Measurements from ENCODE around the gene CNGA4. TPM values are rescaled to one million over a fixed set of nuclear protein-coding genes. Genes with fewer than 3 reads are reported as not detected.
"Not testable (repeated sequence)": the region's sequence is repeated elsewhere in the genome, so short reads cannot be mapped to it uniquely, and the experiment has no call there.

CNGA4 gene
- polyA plus RNA-seq, 1 donor from 2014 or later = not detected

DNA sequence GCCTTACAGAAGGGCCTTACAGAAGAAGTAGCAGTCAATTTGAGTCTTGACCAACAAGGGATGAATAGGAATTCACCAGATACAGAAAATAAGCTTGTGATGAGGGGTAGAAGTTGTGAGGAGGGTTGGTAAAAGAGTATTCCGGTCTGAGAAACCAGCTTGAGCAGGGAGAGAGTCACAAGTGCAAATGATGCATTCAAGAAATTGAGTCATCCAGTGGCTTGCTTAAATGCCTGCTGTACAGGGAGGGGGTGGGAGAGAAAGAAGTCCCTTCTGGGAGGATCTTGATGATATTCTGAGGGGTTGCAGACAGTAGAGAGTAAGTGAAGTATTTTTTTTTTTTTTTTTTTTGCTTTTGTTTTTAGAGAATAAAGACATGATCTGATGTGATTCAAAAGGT is 29.9 kb downstream of the CNGA4 start:
- Mint-ChIP-seq H3K9me3 (no peaks in the 10 kb centered on the region), H3K27me3 (peaks cover 20% of the 10 kb centered on the region), H3K4me3 (no peak overlapping the region), H3K36me3 (no peaks in the 10 kb centered on the region), H3K27ac (peak overlapping the region in 1 of 3 donors; percentile 1), H3K4me1 (no peaks in the 10 kb centered on the region)

DNA sequence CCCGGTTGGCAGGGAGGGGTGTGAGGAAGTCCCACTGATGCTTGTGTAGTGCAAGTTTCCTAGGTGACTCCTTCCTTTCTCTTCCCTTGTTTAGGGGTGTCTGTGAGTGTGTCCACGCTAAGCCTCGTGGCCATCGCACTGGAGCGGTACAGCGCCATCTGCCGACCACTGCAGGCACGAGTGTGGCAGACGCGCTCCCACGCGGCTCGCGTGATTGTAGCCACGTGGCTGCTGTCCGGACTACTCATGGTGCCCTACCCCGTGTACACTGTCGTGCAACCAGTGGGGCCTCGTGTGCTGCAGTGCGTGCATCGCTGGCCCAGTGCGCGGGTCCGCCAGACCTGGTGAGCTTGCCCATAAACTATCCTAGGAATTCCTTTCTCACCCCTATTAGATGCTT is 31.1 kb downstream of the CNGA4 start:
- no peaks in the 10 kb centered on the region for H3K9me3 Mint-ChIP-seq
- H3K36me3 Mint-ChIP-seq = no peaks in the 10 kb centered on the region
- H3K4me3 Mint-ChIP-seq = no peak overlapping the region
- H3K27me3 Mint-ChIP-seq = peaks cover 16% of the 10 kb centered on the region
- no peak overlapping the region for H3K27ac Mint-ChIP-seq
- no peaks in the 10 kb centered on the region for H3K4me1 Mint-ChIP-seq

DNA sequence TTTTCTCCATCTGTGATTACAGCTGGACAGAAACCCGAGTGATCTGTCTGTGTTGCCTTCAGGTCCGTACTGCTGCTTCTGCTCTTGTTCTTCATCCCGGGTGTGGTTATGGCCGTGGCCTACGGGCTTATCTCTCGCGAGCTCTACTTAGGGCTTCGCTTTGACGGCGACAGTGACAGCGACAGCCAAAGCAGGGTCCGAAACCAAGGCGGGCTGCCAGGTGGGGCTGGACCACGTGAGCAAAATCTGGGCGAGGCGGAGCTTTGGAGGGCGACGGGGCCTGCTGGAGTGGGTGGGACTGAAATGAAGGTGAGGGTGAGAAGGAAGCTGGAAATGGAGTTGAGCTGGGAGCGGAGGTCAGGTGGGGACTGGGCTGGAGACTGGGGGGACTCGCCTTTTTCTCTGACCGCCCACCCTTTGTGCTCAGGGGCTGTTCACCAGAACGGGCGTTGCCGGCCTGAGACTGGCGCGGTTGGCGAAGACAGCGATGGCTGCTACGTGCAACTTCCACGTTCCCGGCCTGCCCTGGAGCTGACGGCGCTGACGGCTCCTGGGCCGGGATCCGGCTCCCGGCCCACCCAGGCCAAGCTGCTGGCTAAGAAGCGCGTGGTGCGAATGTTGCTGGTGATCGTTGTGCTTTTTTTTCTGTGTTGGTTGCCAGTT is 31.8 kb downstream of the CNGA4 start:
- no peak overlapping the region for H3K4me3 Mint-ChIP-seq
- H3K36me3 Mint-ChIP-seq = no peaks in the 10 kb centered on the region
- H3K27me3 Mint-ChIP-seq = peaks cover 17% of the 10 kb centered on the region
- no peaks in the 10 kb centered on the region for H3K9me3 Mint-ChIP-seq
- H3K27ac Mint-ChIP-seq = no peak overlapping the region
- H3K4me1 Mint-ChIP-seq = no peaks in the 10 kb centered on the region

DNA sequence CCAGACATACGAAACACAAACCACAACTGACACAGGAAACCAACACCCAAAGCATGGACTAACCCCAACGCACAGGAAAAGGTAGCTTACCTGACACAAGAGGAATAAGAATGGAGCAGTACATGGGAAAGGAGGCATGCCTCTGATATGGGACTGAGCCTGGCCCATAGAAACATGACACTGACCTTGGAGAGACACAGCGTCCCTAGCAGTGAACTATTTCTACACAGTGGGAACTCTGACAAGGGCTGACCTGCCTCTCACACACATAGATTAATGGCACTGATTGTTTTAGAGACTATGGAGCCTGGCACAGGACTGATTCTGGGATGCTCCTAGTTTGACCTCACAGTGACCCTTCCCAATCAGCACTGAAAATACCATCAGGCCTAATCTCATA is 32.7 kb downstream of the CNGA4 start:
- Mint-ChIP-seq H3K9me3 (peaks cover 0 to 4% (median 3%) of the 10 kb centered on the region in 3 donors), H3K36me3 (no peaks in the 10 kb centered on the region), H3K27me3 (peaks cover 14% of the 10 kb centered on the region), H3K4me1 (no peaks in the 10 kb centered on the region), H3K4me3 (no peak overlapping the region), H3K27ac (no peak overlapping the region)

DNA sequence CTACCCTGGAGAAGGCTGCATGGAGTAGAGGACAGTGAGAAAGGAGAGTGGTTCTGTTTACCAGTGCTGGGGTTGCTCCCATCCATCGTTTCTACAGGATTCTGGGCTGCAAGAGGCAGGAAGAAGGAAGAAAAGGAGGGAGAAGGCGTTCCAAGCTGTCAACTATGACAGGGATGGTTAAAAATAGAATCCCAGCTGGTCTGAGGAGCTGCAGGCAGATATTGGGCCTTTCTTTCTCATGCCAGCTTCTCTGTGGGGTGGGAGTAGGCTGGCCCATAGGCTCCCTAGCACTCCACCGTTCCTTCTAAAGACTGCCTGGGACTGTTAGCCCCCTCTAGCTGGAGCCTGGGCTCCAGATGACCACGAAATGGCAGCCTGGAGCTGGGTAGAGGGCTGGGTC is 34.3 kb downstream of the CNGA4 start:
- Mint-ChIP-seq H3K27me3 (peaks cover 21% of the 10 kb centered on the region), H3K9me3 (peaks cover 0 to 11% (median 5%) of the 10 kb centered on the region in 3 donors), H3K4me3 (no peak overlapping the region)

DNA sequence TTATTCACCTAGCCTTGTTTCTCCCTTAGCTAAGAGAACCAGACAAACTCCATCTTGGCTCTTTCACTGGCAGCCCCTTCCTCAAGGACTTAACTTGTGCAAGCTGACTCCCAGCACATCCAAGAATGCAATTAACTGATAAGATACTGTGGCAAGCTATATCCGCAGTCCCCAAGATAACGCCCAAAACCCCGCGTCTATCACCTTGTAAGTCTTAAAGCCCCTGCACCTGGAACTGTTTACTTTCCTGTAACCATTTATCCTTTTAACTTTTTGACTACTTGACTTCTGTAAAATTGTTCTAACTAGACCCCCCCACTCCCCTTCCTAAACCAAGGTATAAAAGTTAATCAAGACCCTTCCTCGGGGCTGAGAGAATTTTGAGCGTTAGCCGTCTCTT is 41.9 kb downstream of the CNGA4 start:
- Mint-ChIP-seq H3K9me3 (peaks cover 0 to 11% (median 5%) of the 10 kb centered on the region in 3 donors), H3K27me3 (peaks cover 23% of the 10 kb centered on the region)
- H3K36me3 Mint-ChIP-seq, H3K4me3 Mint-ChIP-seq, H3K27ac Mint-ChIP-seq, H3K4me1 Mint-ChIP-seq: not testable (repeated sequence)

More for the DNA sequence above, 34.3 kb downstream of the CNGA4 start:
- Mint-ChIP-seq H3K36me3 (no peaks in the 10 kb centered on the region), H3K4me1 (no peaks in the 10 kb centered on the region), H3K27ac (no peak overlapping the region)

DNA sequence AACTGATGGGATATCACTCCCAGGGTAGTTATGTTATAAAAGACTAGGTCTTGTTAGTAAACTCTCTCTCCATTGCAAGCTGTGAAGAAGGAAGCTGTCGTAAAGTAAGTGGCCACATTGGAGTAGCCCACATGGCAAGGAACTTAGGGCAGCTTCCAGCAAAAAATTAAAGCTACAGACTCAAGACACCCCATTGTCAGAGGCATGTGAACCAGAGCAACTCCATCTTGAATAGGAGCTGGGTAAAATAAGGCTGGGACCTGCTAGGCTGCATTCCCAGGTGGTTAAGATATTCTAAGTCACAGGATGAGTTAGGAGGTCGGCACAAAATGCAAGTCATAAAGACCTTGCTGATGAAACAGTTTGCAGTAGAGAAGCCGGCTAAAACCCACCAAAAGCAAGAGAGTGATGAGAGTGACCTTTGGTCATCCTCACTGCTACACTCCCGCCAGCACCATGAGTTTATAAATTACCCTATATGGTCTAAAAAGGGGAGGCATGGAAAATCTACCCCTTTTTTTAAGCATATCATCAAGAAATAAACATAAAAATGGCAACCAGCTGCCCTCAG is 44.6 kb downstream of the CNGA4 start:
- H3K36me3 Mint-ChIP-seq = no peaks in the 10 kb centered on the region
- no peaks in the 10 kb centered on the region for H3K9me3 Mint-ChIP-seq
- peaks cover 16% of the 10 kb centered on the region for H3K27me3 Mint-ChIP-seq
- no peak overlapping the region for H3K27ac Mint-ChIP-seq
- H3K4me1 Mint-ChIP-seq = no peaks in the 10 kb centered on the region
- H3K4me3 Mint-ChIP-seq = no peak overlapping the region

DNA sequence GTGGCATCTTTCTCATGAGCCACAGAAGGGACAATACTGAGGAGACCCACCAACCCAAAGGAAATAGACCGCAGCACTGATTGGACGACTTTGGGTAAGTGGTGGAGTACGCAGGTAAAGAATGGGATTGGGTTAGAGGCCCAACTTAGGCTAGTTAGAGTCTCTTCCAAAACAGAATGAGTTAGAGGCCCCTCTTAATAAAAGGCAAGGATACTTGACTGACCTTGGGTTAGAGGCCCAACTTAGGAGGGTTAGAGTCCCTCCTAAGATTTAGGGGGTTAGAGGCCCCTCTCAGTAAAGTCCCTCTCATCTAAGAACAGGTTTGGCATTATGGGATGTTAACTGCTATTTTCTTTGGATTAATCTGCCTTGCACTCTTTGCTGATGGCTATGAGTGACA is 45.4 kb downstream of the CNGA4 start:
- no peak overlapping the region for H3K4me3 Mint-ChIP-seq
- H3K36me3 Mint-ChIP-seq = no peaks in the 10 kb centered on the region
- H3K27me3 Mint-ChIP-seq = peaks cover 12% of the 10 kb centered on the region
- H3K9me3 Mint-ChIP-seq = no peaks in the 10 kb centered on the region
- H3K27ac Mint-ChIP-seq = no peak overlapping the region
- no peaks in the 10 kb centered on the region for H3K4me1 Mint-ChIP-seq

DNA sequence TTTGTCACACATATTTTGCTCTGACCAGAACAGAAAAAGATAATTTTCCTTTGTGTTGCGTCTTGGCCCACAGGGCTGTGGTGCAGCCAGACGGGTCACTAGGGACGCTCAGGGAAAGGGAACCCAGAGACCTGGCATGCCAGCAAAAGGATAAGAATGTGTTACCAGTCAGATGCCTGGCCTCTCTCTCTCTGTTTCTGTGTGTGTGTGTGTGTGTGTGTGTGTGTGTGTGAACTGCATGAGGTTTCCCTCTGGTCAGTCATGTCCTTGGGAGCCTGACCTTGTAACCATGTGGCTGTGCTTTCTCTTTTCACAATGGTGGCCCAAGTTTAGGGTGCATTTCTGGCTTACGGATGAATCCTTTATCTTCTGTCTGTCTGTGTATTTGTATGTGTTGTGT is 46.1 kb downstream of the CNGA4 start:
- Mint-ChIP-seq H3K27ac (no peak overlapping the region), H3K9me3 (no peaks in the 10 kb centered on the region), H3K4me1 (no peaks in the 10 kb centered on the region), H3K36me3 (no peaks in the 10 kb centered on the region), H3K4me3 (no peak overlapping the region), H3K27me3 (peaks cover 12% of the 10 kb centered on the region)

Other genes with a start within 250 kb of the CNGA4 start
- not detected for gene OR56A4, start 232.1 kb upstream of the CNGA4 start, polyA plus RNA-seq
- not detected for gene OR56A1, start 208.3 kb upstream of the CNGA4 start, polyA plus RNA-seq
- not detected for gene OR56B4, start 131.4 kb upstream of the CNGA4 start, polyA plus RNA-seq
- not detected for gene OR52B2, start 68.8 kb upstream of the CNGA4 start, polyA plus RNA-seq
- not detected for gene OR52W1, start 39.9 kb upstream of the CNGA4 start, polyA plus RNA-seq
- not detected for gene C11orf42, start 33.5 kb upstream of the CNGA4 start, polyA plus RNA-seq
- 14.9 TPM for gene FHIP1B, start 4.5 kb upstream of the CNGA4 start, polyA plus RNA-seq
- gene CCKBR, start 20.7 kb downstream of the CNGA4 start, polyA plus RNA-seq = not detected
- not detected for gene CAVIN3, start 81.4 kb downstream of the CNGA4 start, polyA plus RNA-seq
- gene SMPD1, start 151.4 kb downstream of the CNGA4 start, polyA plus RNA-seq = 4.9 TPM
- 21.4 TPM for gene APBB1, start 180.0 kb downstream of the CNGA4 start, polyA plus RNA-seq
- gene HPX, start 201.9 kb downstream of the CNGA4 start, polyA plus RNA-seq = 0.46 TPM
- gene TRIM3, start 234.9 kb downstream of the CNGA4 start, polyA plus RNA-seq = 0.61 TPM
- 36.3 TPM for gene ARFIP2, start 242.2 kb downstream of the CNGA4 start, polyA plus RNA-seq
- 25.4 TPM for gene TIMM10B, start 242.4 kb downstream of the CNGA4 start, polyA plus RNA-seq

All from IgD-negative memory B cell (primary cell).